Glutamatergic neuron (in vitro differentiated cells): Measurements from ENCODE around the gene NSMCE1. TPM values are rescaled to one million over a fixed set of nuclear protein-coding genes. Genes with fewer than 3 reads are reported as not detected.

ENCODE experiments used
- DNase-seq: peaks from one replicate; pipeline ENCODE4 v3.0.0; 2022
- H3K27ac Mint-ChIP-seq: one replicate; pipeline ENCODE4 v1.8.0; 2020; ENCODE audit warnings: mild to moderate bottlenecking, mixed read lengths, inconsistent platforms; ENCODE audit not compliant: unreplicated experiment
- H3K27me3 Mint-ChIP-seq: one replicate; pipeline ENCODE4 v1.8.0; 2020; ENCODE audit warnings: mild to moderate bottlenecking, moderate library complexity, mixed read lengths, inconsistent platforms; ENCODE audit not compliant: unreplicated experiment
- H3K36me3 Mint-ChIP-seq: one replicate; pipeline ENCODE4 v1.8.0; 2020; ENCODE audit warnings: mild to moderate bottlenecking, mixed read lengths, inconsistent platforms; ENCODE audit not compliant: unreplicated experiment
- H3K4me1 Mint-ChIP-seq: one replicate; pipeline ENCODE4 v1.8.0; 2020; ENCODE audit warnings: mild to moderate bottlenecking, low read depth, mixed read lengths, inconsistent platforms; ENCODE audit not compliant: unreplicated experiment
- H3K4me3 Mint-ChIP-seq: one replicate; pipeline ENCODE4 v1.8.0; 2020; ENCODE audit warnings: mild to moderate bottlenecking, mixed read lengths, inconsistent platforms; ENCODE audit not compliant: unreplicated experiment
- H3K9me3 Mint-ChIP-seq: one replicate; pipeline ENCODE4 v1.8.0; 2020; ENCODE audit warnings: mild to moderate bottlenecking, moderate library complexity, mixed read lengths, inconsistent platforms; ENCODE audit not compliant: unreplicated experiment
- CTCF ChIP-seq: fragments of 200-600 bp; sonication (generic); IDR thresholded peaks from one replicate; pipeline ENCODE4 v1.5.0; 2021; ENCODE audit not compliant: partially characterized antibody, unreplicated experiment
- total RNA-seq: library from RNA; stranded (reverse); fragmentation: NEBNext Ultra II Directional; extraction: Animal tissue kit (Norgen Biotek cat#: 25700); gene quantifications from one replicate; pipeline ENCODE4 v1.2.1, GENCODE V29; 2021; ENCODE audit not compliant: unreplicated experiment

The NSMCE1 gene
- total RNA-seq, 1 donor from 2014 or later, result 32.7 TPM

DNA sequence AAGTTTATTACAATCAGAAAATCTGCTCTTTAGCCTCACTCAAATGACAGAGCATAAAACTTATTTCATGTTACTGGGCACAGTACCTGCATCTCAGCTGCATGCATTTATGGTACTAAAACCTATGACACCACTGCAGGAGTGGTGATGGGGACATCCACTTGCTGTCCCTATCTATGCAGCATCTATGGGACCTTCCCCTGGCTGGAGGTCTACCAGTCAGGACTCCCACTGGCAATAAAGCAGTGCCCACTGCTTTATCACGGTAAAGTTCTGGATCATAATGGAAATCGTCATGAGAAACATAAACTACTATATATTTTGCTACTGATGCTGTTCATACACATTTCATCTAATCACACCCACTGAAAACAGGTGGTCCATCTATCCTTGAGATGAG is 26.2 kb downstream of the NSMCE1 start:
- Mint-ChIP-seq H3K4me3 (no peak overlapping the region), H3K27me3 (peaks cover 5% of the 10 kb centered on the region), H3K36me3 (no peaks in the 10 kb centered on the region), H3K27ac (no peak overlapping the region), H3K4me1 (peaks cover 20% of the 10 kb centered on the region), H3K9me3 (peaks cover 9% of the 10 kb centered on the region)
- no peak for TF ChIP-seq CTCF
- DNase-seq, result no peak

DNA sequence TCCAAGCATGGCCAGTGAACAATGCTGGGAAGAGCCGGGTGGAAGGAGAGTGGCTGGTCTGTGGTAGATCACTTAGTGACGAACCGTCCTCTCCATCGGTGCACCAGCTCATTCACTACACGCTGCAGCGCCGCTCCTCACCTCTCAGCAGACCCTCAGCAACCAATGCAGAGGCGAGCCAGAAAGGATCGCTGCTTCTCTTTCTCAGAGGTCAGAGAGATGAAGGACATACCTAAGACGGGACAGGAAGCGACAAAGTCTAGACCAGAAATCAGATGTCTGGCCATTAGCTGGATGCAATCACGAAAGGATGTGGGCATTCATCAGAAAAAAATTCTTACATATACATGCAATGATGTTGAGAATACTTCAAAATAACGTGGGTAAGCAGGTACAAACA is 26.9 kb downstream of the NSMCE1 start:
- no peak for DNase-seq
- TF ChIP-seq CTCF, result no peak
- H3K27me3 Mint-ChIP-seq, result peaks cover 5% of the 10 kb centered on the region

GRCh38 chr16:27240948-27241531 is 27.5 kb downstream of the NSMCE1 start:
- TF ChIP-seq CTCF, result no peak
- Mint-ChIP-seq H3K9me3 (peaks cover 9% of the 10 kb centered on the region), H3K27ac (no peak overlapping the region), H3K4me3 (no peak overlapping the region), H3K36me3 (no peaks in the 10 kb centered on the region), H3K4me1 (peaks cover 29% of the 10 kb centered on the region), H3K27me3 (peaks cover 5% of the 10 kb centered on the region)
- DNase-seq, result no peak

More for the DNA sequence above, 26.9 kb downstream of the NSMCE1 start:
- H3K36me3 Mint-ChIP-seq, result no peaks in the 10 kb centered on the region
- no peak overlapping the region for H3K4me3 Mint-ChIP-seq
- H3K27ac Mint-ChIP-seq, result no peak overlapping the region
- H3K4me1 Mint-ChIP-seq, result peaks cover 28% of the 10 kb centered on the region
- H3K9me3 Mint-ChIP-seq, result peaks cover 9% of the 10 kb centered on the region

DNA sequence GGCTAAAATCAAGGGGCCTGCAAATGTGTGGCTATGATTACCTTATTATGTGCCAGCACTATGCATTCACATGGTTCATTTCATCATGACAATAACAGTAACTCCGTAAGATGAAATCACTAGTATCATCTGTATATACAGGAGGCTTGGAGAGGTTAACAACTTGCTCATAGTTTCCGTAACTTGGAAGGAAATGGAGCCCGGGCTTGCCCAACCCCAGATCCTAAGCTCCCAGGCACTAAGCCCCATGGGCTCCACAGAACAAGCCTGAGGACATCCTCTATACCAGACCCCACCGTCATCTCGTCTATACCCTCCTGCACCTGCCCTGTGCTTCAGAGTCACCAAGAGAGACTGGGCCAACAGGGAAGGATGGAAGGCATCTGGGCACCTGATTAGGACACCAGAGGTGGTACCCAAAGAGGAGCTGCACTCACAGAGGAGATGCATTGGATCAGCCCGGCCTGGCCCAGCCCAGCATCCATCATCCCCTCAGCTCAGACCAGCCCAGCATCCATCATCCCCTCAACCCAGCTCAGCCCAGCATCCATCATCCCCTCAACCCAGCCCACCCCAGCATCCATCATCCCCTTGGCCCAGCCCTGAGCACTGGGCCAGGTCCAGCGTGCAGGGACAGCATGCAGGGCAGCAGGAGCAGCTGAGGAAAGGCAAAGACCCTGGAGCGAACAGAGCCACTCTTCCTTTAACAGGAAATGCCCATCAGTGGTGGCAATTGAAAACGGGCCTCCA is 28.5 kb downstream of the NSMCE1 start:
- Mint-ChIP-seq H3K4me1 (peaks cover 33% of the 10 kb centered on the region), H3K27me3 (peaks cover 5% of the 10 kb centered on the region)

More for the DNA sequence above, 28.5 kb downstream of the NSMCE1 start:
- DNase-seq, result no peak
- Mint-ChIP-seq H3K9me3 (peaks cover 12% of the 10 kb centered on the region), H3K4me3 (no peak overlapping the region), H3K27ac (no peak overlapping the region), H3K36me3 (no peaks in the 10 kb centered on the region)
- no peak for TF ChIP-seq CTCF
